NCI-H2196 treated with DMSO at 0.1 percent for 48 hours (cell line): Measurements from ENCODE around the gene GMDS.

Source experiments
- DNase-seq: peaks from one replicate; lab custom pipeline; 2025; ENCODE audit not compliant: unreplicated experiment; lab: John Stamatoyannopoulos, UW

GMDS gene

GRCh38 chr6:1786455-1787453 lies 458.7 kb downstream of the GMDS start:
- no peak for DNase-seq

GRCh38 chr6:1784422-1784884 lies 461.0 kb downstream of the GMDS start:
- DNase-seq, result no peak

- DNase-seq, result no peak
Observed at GRCh38 chr6:1781817-1782184, 463.6 kb downstream of the GMDS start.

- no peak for DNase-seq
Observed at GRCh38 chr6:1781152-1781816, 464.1 kb downstream of the GMDS start.

GRCh38 chr6:1780251-1780867 lies 465.0 kb downstream of the GMDS start:
- no peak for DNase-seq

GRCh38 chr6:1778686-1779235 lies 466.6 kb downstream of the GMDS start:
- no peak for DNase-seq

GRCh38 chr6:1777921-1778685 lies 467.3 kb downstream of the GMDS start:
- DNase-seq, result no peak

- no peak for DNase-seq
Observed at GRCh38 chr6:1775441-1775840, 470.0 kb downstream of the GMDS start.

GRCh38 chr6:1774226-1774915 lies 471.0 kb downstream of the GMDS start:
- DNase-seq, result no peak

GRCh38 chr6:1773700-1774099 lies 471.7 kb downstream of the GMDS start:
- no peak for DNase-seq

GRCh38 chr6:1770968-1771723 lies 474.3 kb downstream of the GMDS start:
- no peak for DNase-seq

- no peak for DNase-seq
Observed at GRCh38 chr6:1770435-1770843, 475.0 kb downstream of the GMDS start.

GRCh38 chr6:1767481-1768246 lies 477.7 kb downstream of the GMDS start:
- DNase-seq, result no peak

- DNase-seq, result no peak
Observed at GRCh38 chr6:1766654-1767053, 478.8 kb downstream of the GMDS start.

GRCh38 chr6:1765160-1765903 lies 480.1 kb downstream of the GMDS start:
- DNase-seq, result no peak

GRCh38 chr6:1764397-1764987 lies 480.9 kb downstream of the GMDS start:
- DNase-seq, result no peak

- no peak for DNase-seq
Observed at GRCh38 chr6:1763404-1763803, 482.0 kb downstream of the GMDS start.
